Prostate gland (tissue), 2 donors: ENCODE results near the gene LRRC4C. TPM values are rescaled to one million over a fixed set of nuclear protein-coding genes. Genes with fewer than 3 reads are reported as not detected.

Experiments
- DNase-seq: peaks from one replicate; pipeline ENCODE4 v3.0.0-alpha.2; 2019; ENCODE audit warnings: low spot score
- H3K27ac ChIP-seq, 2 donors: fragments of 200-600 bp; sonication (generic); 2 replicates each; pipeline ENCODE4 v1.5.1; 2017 to 2019
- H3K27me3 ChIP-seq: fragments of 200-600 bp; sonication (generic); replicated peaks from 2 replicates; pipeline ENCODE4 v1.5.1; 2019; ENCODE audit not compliant: insufficient read depth
- H3K36me3 ChIP-seq, 2 donors: fragments of 200-600 bp; sonication (generic); 1 replicate in 1 of 2; 2 replicates in 1 of 2; pipeline versions ENCODE4 v1.5.1 to v1.8.1; 2017 to 2019
- H3K4me1 ChIP-seq: fragments of 200-600 bp; sonication (generic); replicated peaks from 2 replicates; pipeline ENCODE4 v1.5.1; 2019
- H3K4me3 ChIP-seq, 2 donors: fragments of 200-600 bp; sonication (generic); 2 replicates each; pipeline ENCODE4 v1.5.1; 2017 to 2019
- H3K9me3 ChIP-seq: fragments of 200-600 bp; sonication (generic); 2 replicates; pipeline ENCODE4 v1.5.1; 2017
- POLR2A ChIP-seq: fragments of 450-650 bp; IDR thresholded peaks from one replicate; pipeline ENCODE4 v1.6.1; 2016; ENCODE audit warnings: antibody characterized with exemption, mild to moderate bottlenecking
- POLR2AphosphoS5 ChIP-seq: sonication (generic); formaldehyde crosslinking; IDR thresholded peaks from one replicate; pipeline ENCODE4 v1.6.1; 2017; ENCODE audit warnings: antibody characterized with exemption
- WGBS: methylation state at CpG from one replicate; pipeline ENCODE4 v1.1.5; 2018; 5-methylcytosine and 5-hydroxymethylcytosine counted together
- intact Hi-C: fragments of 100-400 bp; cut with DNase I; formaldehyde crosslinking; loops from one replicate; pipeline ENCODE4 v1.14.2; 2022
- total RNA-seq, 2 donors: library from RNA; depleted of rRNA; stranded (reverse); fragments of >200 nt; gene quantifications; one replicate each; pipeline ENCODE4 v1.1.0, GENCODE V29; 2016
- TF ChIP-seq, protein P1 (sequence below), 4 experiments: fragments of 200-600 bp in 2 of 4; fragments of 450-650 bp in 2 of 4; sonication (generic) in 2 of 4; IDR thresholded peaks; 1 replicate in 3 of 4; 2 replicates in 1 of 4; pipeline ENCODE4 v1.5.1; 2016 to 2019; ENCODE audit warnings: antibody characterized with exemption in 4 of 4, mild to moderate bottlenecking in 2 of 4, moderate library complexity in 2 of 4

Gene LRRC4C
- total RNA-seq, 2 donors from 2014 or later = 0.28 TPM; not detected in 1

DNA sequence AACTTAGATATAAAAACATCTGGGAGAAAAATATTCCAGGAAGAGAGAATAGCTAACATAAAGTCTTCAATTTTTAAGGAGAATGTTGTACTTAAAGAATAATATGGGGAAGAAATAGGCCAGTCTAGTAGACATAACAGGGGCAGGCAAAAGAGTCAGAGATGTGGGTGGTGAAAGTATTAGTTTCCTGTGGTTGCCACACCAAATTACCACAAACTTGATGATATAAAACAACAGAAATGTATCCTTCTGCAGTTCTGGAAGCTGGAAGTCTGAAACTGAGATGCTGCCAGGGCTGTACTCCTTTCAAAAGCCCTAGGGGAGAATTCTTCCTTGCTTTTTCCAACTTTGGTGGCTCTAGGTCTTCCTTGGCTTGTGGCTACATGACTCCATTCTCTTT is 1309.7 kb downstream of the LRRC4C start:
- no peaks in the 10 kb centered on the region for H3K9me3 ChIP-seq
- no peak for TF ChIP-seq POLR2AphosphoS5
- no peaks in the 10 kb centered on the region for H3K36me3 ChIP-seq
- no peaks in the 10 kb centered on the region for H3K4me1 ChIP-seq
- intact Hi-C loops = no loop called here
- H3K4me3 ChIP-seq = no peak overlapping the region
- no peak overlapping the region for H3K27ac ChIP-seq
- DNase-seq = no peak
- no peaks in the 10 kb centered on the region for H3K27me3 ChIP-seq

DNA sequence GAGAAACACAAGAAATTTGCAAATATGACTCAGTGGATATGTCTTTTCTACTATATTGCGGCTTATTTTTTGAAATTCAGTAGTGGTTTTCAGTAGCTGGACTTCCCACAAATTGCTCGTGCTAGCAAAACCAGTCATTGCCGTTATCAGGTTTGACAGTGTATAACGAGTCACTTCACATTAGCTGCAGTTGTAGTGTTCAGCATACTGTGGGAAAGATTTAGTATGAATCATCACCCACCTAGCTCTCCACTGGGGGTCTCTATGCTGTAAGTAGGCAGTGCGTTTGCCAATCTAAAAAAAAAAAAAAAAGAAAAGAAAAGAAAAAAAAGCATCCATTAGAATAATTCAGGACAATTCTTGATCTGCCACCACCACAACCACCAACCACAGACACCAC is 1318.9 kb downstream of the LRRC4C start:
- no peaks in the 10 kb centered on the region for H3K27me3 ChIP-seq
- TF ChIP-seq POLR2A (no peak), POLR2AphosphoS5 (no peak)
- TF ChIP-seq, protein P1, sequence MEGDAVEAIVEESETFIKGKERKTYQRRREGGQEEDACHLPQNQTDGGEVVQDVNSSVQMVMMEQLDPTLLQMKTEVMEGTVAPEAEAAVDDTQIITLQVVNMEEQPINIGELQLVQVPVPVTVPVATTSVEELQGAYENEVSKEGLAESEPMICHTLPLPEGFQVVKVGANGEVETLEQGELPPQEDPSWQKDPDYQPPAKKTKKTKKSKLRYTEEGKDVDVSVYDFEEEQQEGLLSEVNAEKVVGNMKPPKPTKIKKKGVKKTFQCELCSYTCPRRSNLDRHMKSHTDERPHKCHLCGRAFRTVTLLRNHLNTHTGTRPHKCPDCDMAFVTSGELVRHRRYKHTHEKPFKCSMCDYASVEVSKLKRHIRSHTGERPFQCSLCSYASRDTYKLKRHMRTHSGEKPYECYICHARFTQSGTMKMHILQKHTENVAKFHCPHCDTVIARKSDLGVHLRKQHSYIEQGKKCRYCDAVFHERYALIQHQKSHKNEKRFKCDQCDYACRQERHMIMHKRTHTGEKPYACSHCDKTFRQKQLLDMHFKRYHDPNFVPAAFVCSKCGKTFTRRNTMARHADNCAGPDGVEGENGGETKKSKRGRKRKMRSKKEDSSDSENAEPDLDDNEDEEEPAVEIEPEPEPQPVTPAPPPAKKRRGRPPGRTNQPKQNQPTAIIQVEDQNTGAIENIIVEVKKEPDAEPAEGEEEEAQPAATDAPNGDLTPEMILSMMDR (IDR thresholded peaks at IDR 0.05) = no peak
- WGBS = 65% methylated on average over 5 of the region's 5 CpGs
- H3K4me3 ChIP-seq = no peak overlapping the region
- intact Hi-C loops = no loop called here
- DNase-seq = no peak
- H3K27ac ChIP-seq = no peak overlapping the region
- H3K4me1 ChIP-seq = no peaks in the 10 kb centered on the region
- H3K36me3 ChIP-seq = no peaks in the 10 kb centered on the region
- no peaks in the 10 kb centered on the region for H3K9me3 ChIP-seq

DNA sequence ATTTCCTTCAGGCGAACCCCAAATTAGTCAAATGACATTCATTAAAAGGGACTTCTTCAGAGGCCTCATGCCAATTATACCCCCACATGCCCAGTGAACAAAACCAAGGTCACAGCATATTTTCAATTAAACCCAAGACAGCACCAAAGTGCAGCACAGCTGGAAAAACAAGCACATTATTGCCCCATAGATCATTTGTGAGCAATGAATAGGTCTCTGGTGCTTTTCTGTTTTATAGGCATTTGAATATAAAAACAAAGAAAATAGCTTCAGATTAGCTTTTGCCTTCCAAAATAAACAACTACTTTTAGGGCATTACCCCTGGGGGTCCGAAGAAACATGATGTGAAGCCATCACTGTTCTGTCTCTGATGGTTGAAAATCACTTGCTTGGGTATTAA is 1319.9 kb downstream of the LRRC4C start:
- WGBS = 51% methylated on average over 2 of the region's 2 CpGs
- no peaks in the 10 kb centered on the region for H3K9me3 ChIP-seq
- no peaks in the 10 kb centered on the region for H3K4me1 ChIP-seq
- no peak for DNase-seq
- H3K36me3 ChIP-seq = no peaks in the 10 kb centered on the region
- H3K4me3 ChIP-seq = no peak overlapping the region
- no peaks in the 10 kb centered on the region for H3K27me3 ChIP-seq
- no peak overlapping the region for H3K27ac ChIP-seq
- TF ChIP-seq POLR2A (no peak), POLR2AphosphoS5 (no peak)
- TF ChIP-seq, protein P1 (IDR thresholded peaks at IDR 0.05) = no peak
- intact Hi-C loops = no loop called here

DNA sequence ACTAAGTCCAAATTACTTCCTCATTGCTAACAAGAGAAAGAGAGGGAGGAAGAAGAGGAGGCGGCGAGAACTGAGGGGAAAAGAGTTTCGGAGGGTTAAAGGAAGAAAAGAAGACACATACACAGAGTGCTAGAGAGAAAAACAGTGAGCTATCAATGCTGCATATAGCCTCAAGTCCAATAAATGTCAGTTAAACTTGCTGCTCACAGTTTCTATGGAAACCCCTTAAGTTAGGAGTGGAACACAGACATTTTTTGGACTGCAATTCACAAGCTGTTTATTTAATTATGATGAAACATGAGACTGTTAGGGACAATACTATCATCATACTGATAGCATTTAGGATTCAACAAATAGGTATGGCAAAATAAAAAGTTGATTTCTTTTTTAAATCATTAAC is 1320.4 kb downstream of the LRRC4C start:
- intact Hi-C loops = no loop called here
- Histone ChIP-seq H3K27me3 (no peaks in the 10 kb centered on the region), H3K27ac (no peak overlapping the region), H3K9me3 (no peaks in the 10 kb centered on the region), H3K4me3 (no peak overlapping the region), H3K36me3 (no peaks in the 10 kb centered on the region), H3K4me1 (no peaks in the 10 kb centered on the region)
- TF ChIP-seq POLR2AphosphoS5 (no peak), POLR2A (no peak)
- DNase-seq = no peak
- WGBS = 44% methylated on average over 3 of the region's 3 CpGs

DNA sequence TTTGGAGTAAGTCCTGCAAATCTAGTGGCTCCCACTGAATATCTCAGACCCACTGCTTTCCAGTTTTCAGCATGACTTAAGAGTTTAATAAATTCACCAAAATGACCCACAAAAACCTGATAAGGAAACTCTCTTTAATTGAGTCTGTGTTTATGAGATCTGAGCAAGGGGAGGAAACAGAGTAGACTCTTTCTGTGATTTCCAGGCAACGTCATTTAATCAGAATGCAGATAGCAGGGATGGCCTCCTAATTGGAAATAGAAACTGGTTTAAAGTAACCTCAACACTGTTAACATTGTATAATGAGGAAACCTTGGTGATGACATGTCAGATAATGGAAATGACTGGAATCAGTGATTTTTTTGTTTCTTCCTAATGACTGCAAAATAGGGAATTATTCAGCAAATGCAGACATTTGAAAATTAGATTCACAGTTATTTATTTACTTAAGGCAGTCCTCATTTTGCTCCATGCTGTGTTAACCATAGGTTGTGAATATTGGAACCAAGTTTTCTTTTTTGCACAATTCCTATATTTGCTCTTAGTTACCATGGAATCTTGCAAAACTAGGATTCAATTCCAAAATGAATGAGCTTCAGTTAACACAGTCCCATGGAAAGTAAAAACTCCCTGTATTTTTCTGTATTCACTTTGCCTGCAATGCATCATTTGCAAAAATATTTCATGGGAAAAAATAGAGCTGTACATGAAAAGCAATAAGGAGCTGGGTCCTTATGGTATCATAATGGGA is 1324.5 kb downstream of the LRRC4C start:
- Histone ChIP-seq H3K27me3 (no peaks in the 10 kb centered on the region), H3K9me3 (no peaks in the 10 kb centered on the region), H3K4me3 (no peak overlapping the region), H3K27ac (no peak overlapping the region), H3K36me3 (no peaks in the 10 kb centered on the region), H3K4me1 (no peaks in the 10 kb centered on the region)
- WGBS = 18% methylated on average over 1 of the region's 1 CpG
- no peak for TF ChIP-seq POLR2AphosphoS5
- no peak for TF ChIP-seq POLR2A
- TF ChIP-seq, protein P1 (IDR thresholded peaks at IDR 0.05) = no peak
- intact Hi-C loops = no loop called here
- no peak for DNase-seq

DNA sequence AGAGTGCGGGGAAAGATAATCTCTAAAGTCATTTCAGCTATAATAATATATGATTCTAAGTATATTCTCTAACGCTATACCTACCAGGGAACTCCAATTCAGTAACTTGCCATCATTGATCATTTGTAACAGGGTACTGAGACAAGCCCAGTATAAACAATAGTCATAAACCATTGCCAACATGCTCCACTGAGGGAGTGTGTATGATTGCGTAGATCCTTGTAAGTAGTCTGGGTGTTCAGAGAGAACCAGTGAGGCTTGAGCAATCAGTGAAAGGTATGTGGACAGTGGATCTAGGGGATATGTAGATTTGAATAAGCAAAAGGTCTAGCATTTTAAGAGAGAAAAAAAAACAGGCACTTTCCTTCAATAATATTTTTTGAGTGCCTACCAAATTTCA is 1326.0 kb downstream of the LRRC4C start:
- WGBS = 94% methylated on average over 3 of the region's 3 CpGs
- no peak for DNase-seq
- intact Hi-C loops = no loop called here
- Histone ChIP-seq H3K36me3 (no peaks in the 10 kb centered on the region), H3K27me3 (no peaks in the 10 kb centered on the region), H3K4me1 (no peaks in the 10 kb centered on the region), H3K4me3 (no peak overlapping the region), H3K27ac (no peak overlapping the region), H3K9me3 (no peaks in the 10 kb centered on the region)
- no peak for TF ChIP-seq POLR2AphosphoS5
- TF ChIP-seq, protein P1 (IDR thresholded peaks at IDR 0.05) = no peak
- TF ChIP-seq POLR2A = no peak
